Naive thymus-derived CD4-positive, alpha-beta T cell (primary cell): ENCODE measurements around the gene TRPM4. TPM values are rescaled to one million over a fixed set of nuclear protein-coding genes. Genes with fewer than 3 reads are reported as not detected.
"Not testable (repeated sequence)": the region's sequence is repeated elsewhere in the genome, so short reads cannot be mapped to it uniquely, and the experiment has no call there.

Experiments used
- ATAC-seq: fragments of 150-1000 bp; cut with Tn5 transposase; 2 replicates; pipeline ENCODE4 v1.10.0; 2021; ENCODE audit warnings: mild to moderate bottlenecking, moderate library complexity
- CTCF ChIA-PET: fragments of 350-600 bp; sonication (Branson Sonifier 250); formaldehyde crosslinking; loops from one replicate; lab custom pipeline; 2021; ENCODE audit warnings: antibody characterized with exemption; lab: Charles Lee
- POLR2A ChIA-PET: fragments of 350-600 bp; sonication (Branson Sonifier 250); formaldehyde crosslinking; loops from one replicate; lab custom pipeline; 2021; ENCODE audit warnings: antibody characterized with exemption, inconsistent platforms; lab: Charles Lee
- DNase-seq, 9 donors: peaks; one replicate each; pipeline versions ENCODE4 v3.0.0 to v3.0.0-alpha.2; 2020 to 2022; ENCODE audit warnings: mixed read lengths in 1 of 9
- H3K27ac ChIP-seq: one replicate; pipeline ENCODE4 v1.7.0; 2013; ENCODE audit warnings: mild to moderate bottlenecking, low read depth, low read length, moderate library complexity
- H3K27me3 ChIP-seq, 2 donors: one replicate each; pipeline ENCODE4 v1.7.0; 2013; ENCODE audit warnings: low read length in 2 of 2, mild to moderate bottlenecking in 2 of 2, moderate library complexity in 2 of 2; ENCODE audit not compliant: control insufficient read depth in 2 of 2, insufficient read depth in 2 of 2
- H3K36me3 ChIP-seq, 3 experiments: 1 replicate in 2 of 3; 2 replicates in 1 of 3; pipeline ENCODE4 v1.7.0; 2013; ENCODE audit warnings: low read length in 3 of 3, mild to moderate bottlenecking in 3 of 3, moderate library complexity in 1 of 3; ENCODE audit not compliant: insufficient read depth in 3 of 3, control insufficient read depth in 2 of 3
- H3K4me1 ChIP-seq, 2 donors: one replicate each; pipeline ENCODE4 v1.7.0; 2013; ENCODE audit warnings: low read length in 2 of 2, mild to moderate bottlenecking in 2 of 2, moderate library complexity in 1 of 2; ENCODE audit not compliant: control insufficient read depth in 2 of 2, insufficient read depth in 2 of 2
- H3K4me3 ChIP-seq: 2 replicates; pipeline ENCODE4 v1.7.0; 2013; ENCODE audit warnings: mild to moderate bottlenecking, low read length
- H3K9me3 ChIP-seq, 3 experiments: 1 replicate in 2 of 3; 2 replicates in 1 of 3; pipeline ENCODE4 v1.7.0; 2013; ENCODE audit warnings: low read length in 3 of 3; ENCODE audit not compliant: control insufficient read depth in 2 of 3
- H3K27ac Mint-ChIP-seq, 9 donors: one replicate each; pipeline ENCODE4 v1.8.0; 2020 to 2022; ENCODE audit warnings: mixed read lengths in 9 of 9, mild to moderate bottlenecking in 8 of 9, moderate library complexity in 5 of 9, inconsistent platforms in 2 of 9
- H3K27me3 Mint-ChIP-seq, 5 donors: one replicate each; pipeline ENCODE4 v1.8.0; 2021 to 2022; ENCODE audit warnings: mixed read lengths in 5 of 5, mild to moderate bottlenecking in 1 of 5
- H3K36me3 Mint-ChIP-seq, 5 donors: one replicate each; pipeline ENCODE4 v1.8.0; 2020 to 2022; ENCODE audit warnings: mixed read lengths in 5 of 5, mild to moderate bottlenecking in 3 of 5, inconsistent platforms in 1 of 5
- H3K4me1 Mint-ChIP-seq, 7 donors: one replicate each; pipeline ENCODE4 v1.8.0; 2020 to 2022; ENCODE audit warnings: mixed read lengths in 7 of 7, mild to moderate bottlenecking in 3 of 7, inconsistent platforms in 1 of 7
- H3K4me3 Mint-ChIP-seq, 10 donors: one replicate each; pipeline ENCODE4 v1.8.0; 2020 to 2022; ENCODE audit warnings: mild to moderate bottlenecking in 10 of 10, mixed read lengths in 10 of 10, moderate library complexity in 6 of 10, inconsistent platforms in 2 of 10
- H3K9me3 Mint-ChIP-seq, 11 donors: one replicate each; pipeline ENCODE4 v1.8.0; 2020 to 2022; ENCODE audit warnings: mixed read lengths in 11 of 11, mild to moderate bottlenecking in 4 of 11, inconsistent platforms in 1 of 11, moderate library complexity in 1 of 11
- intact Hi-C, 2 donors: fragments of 100-400 bp; cut with micrococcal nuclease; formaldehyde crosslinking; loops; one replicate each; pipeline ENCODE4 v1.15.1; 2023
- polyA plus RNA-seq, 2 donors: library from polyadenylated mRNA; unstranded; fragments of 300-500 nt; fragmentation: Illumina TruSeq; gene quantifications; one replicate each; pipeline ENCODE4 v1.2.3, GENCODE V29; 2021
- total RNA-seq, 6 experiments: library from RNA in 5 of 6; stranded (reverse) in 5 of 6; gene quantifications; 1 replicate in 5 of 6; 2 replicates in 1 of 6; pipeline ENCODE4 v1.2.3 and lab custom pipeline; 2021 to 2026

Gene TRPM4
- total and polyA plus RNA-seq, 7 experiments from 2014 or later: 0.13 to 3.2 (median 0.85) TPM; not detected in 2

- intact Hi-C loops: loop anchor here (1.0 to 10.0 kb wide), 10 partner anchors 31 to 351 kb away; partner anchors contain the start of genes GYS1 (in 2 of the 2), RUVBL2 (in 2 of the 2), LHB (in 1 of the 2) and LIN7B (in 1 of the 2)
- Mint-ChIP-seq H3K36me3 (peaks cover 0 to 2% (median 0%) of the 10 kb centered on the region in 5 donors), H3K4me1 (peaks cover 30 to 52% (median 42%) of the 10 kb centered on the region in 7 donors), H3K27me3 (peaks cover 50 to 59% (median 55%) of the 10 kb centered on the region in 5 donors), H3K9me3 (peaks cover 0 to 3% (median 0%) of the 10 kb centered on the region in 11 donors), H3K4me3 (peak overlapping the region in 6 of 10 donors; percentile 1 to 77 (median 23)), H3K27ac (peak overlapping the region in 3 of 9 donors; percentile 15 to 68 (median 28))
- ATAC-seq (peak; percentile 72), DNase-seq (peak; percentile 54 to 88 (median 74))
- POLR2A ChIA-PET: no interaction called here
- no peaks in the 10 kb centered on the region for H3K36me3 ChIP-seq
- H3K27me3 ChIP-seq: peaks cover 5 to 20% of the 10 kb centered on the region in 2 donors
- H3K4me1 ChIP-seq: peaks cover 8 to 28% of the 10 kb centered on the region in 2 donors
- no peak overlapping the region for H3K4me3 ChIP-seq
- H3K27ac ChIP-seq: no peak overlapping the region
- no peaks in the 10 kb centered on the region for H3K9me3 ChIP-seq
- CTCF ChIA-PET: interaction anchor here (0.7 to 4.6 kb wide), 8 partner anchors 19 to 152 kb away, joined by 3 to 28 read pairs (median 4); partner anchors contain the start of genes LIN7B and RUVBL2
Observed at GRCh38 chr19:49145573-49146407, 11.8 kb upstream of the TRPM4 start.

GRCh38 chr19:49146408-49146770 lies 11.2 kb upstream of the TRPM4 start:
- intact Hi-C loops: loop anchor here (1.0 to 10.0 kb wide), 10 partner anchors 32 to 352 kb away; partner anchors contain the start of genes GYS1 (in 2 of the 2), RUVBL2 (in 2 of the 2), LHB (in 1 of the 2) and LIN7B (in 1 of the 2)
- not testable (repeated sequence) for ATAC-seq, H3K4me3 ChIP-seq, H3K27ac ChIP-seq, H3K9me3 ChIP-seq, H3K36me3 Mint-ChIP-seq, H3K9me3 Mint-ChIP-seq, H3K36me3 ChIP-seq, DNase-seq, H3K27ac Mint-ChIP-seq
- POLR2A ChIA-PET: interaction anchor here (1.0 kb wide), 1 partner anchor 49 kb away, joined by 4 read pairs; no protein-coding TSS in a partner anchor
- CTCF ChIA-PET: interaction anchor here (0.7 to 4.6 kb wide), 5 partner anchors 18 to 153 kb away, joined by 3 to 28 read pairs (median 5); partner anchors contain the start of gene RUVBL2
- H3K27me3 Mint-ChIP-seq: peaks cover 52 to 62% (median 56%) of the 10 kb centered on the region in 5 donors
- H3K4me3 Mint-ChIP-seq: peak overlapping the region in 4 of 10 donors; percentile 2 to 77 (median 46)
- H3K4me1 Mint-ChIP-seq: peaks cover 27 to 53% (median 39%) of the 10 kb centered on the region in 7 donors
- Histone ChIP-seq H3K4me1 (peaks cover 8 to 33% of the 10 kb centered on the region in 2 donors), H3K27me3 (peaks cover 8 to 25% of the 10 kb centered on the region in 2 donors)

GRCh38 chr19:49148044-49148682 lies 9.4 kb upstream of the TRPM4 start:
- Mint-ChIP-seq H3K4me3 (peak overlapping the region in 9 of 10 donors; percentile 13 to 83 (median 75)), H3K27me3 (peaks cover 52 to 62% (median 55%) of the 10 kb centered on the region in 5 donors), H3K27ac (no peak overlapping the region), H3K9me3 (peaks cover 0 to 10% (median 0%) of the 10 kb centered on the region in 11 donors), H3K36me3 (peaks cover 0 to 5% (median 0%) of the 10 kb centered on the region in 5 donors), H3K4me1 (peaks cover 16 to 45% (median 36%) of the 10 kb centered on the region in 7 donors)
- Histone ChIP-seq H3K4me3 (no peak overlapping the region), H3K27ac (no peak overlapping the region), H3K9me3 (no peaks in the 10 kb centered on the region), H3K4me1 (peaks cover 8 to 35% of the 10 kb centered on the region in 2 donors), H3K27me3 (peaks cover 8 to 29% of the 10 kb centered on the region in 2 donors), H3K36me3 (no peaks in the 10 kb centered on the region)
- intact Hi-C loops: loop anchor here (5.0 to 10.0 kb wide), 4 partner anchors 131 to 353 kb away; partner anchors contain the start of genes GYS1 (in 1 of the 2), LHB (in 1 of the 2), RUVBL2 (in 1 of the 2) and SLC17A7 (in 1 of the 2)
- DNase-seq (no peak), ATAC-seq (no peak)
- ChIA-PET POLR2A (interaction anchor here (0.7 to 1.5 kb wide), 2 partner anchors 50 to 231 kb away, joined by 3 to 4 read pairs; no protein-coding TSS in a partner anchor), CTCF (interaction anchor here (0.8 to 4.6 kb wide), 3 partner anchors 34 to 161 kb away, joined by 3 to 28 read pairs (median 3); partner anchors contain the start of gene LIN7B)

- Mint-ChIP-seq H3K4me1 (peaks cover 16 to 43% (median 35%) of the 10 kb centered on the region in 7 donors), H3K27ac (no peak overlapping the region), H3K36me3 (peaks cover 0 to 7% (median 0%) of the 10 kb centered on the region in 5 donors), H3K9me3 (peaks cover 0 to 10% (median under 1%) of the 10 kb centered on the region in 11 donors), H3K4me3 (peak overlapping the region; percentile 32 to 88 (median 76)), H3K27me3 (peaks cover 59 to 71% (median 61%) of the 10 kb centered on the region in 5 donors)
- Histone ChIP-seq H3K9me3 (no peaks in the 10 kb centered on the region), H3K27ac (no peak overlapping the region), H3K4me3 (peak overlapping the region; percentile 52), H3K4me1 (peaks cover 8 to 35% of the 10 kb centered on the region in 2 donors), H3K36me3 (no peaks in the 10 kb centered on the region), H3K27me3 (peaks cover 8 to 29% of the 10 kb centered on the region in 2 donors)
- POLR2A ChIA-PET: interaction anchor here (1.5 kb wide), 1 partner anchor 51 kb away, joined by 4 read pairs; no protein-coding TSS in a partner anchor
- DNase-seq: peak; percentile 39 to 83 (median 59)
- ATAC-seq: peak; percentile 75
- CTCF ChIA-PET: interaction anchor here (0.6 to 4.6 kb wide), 5 partner anchors 10 to 162 kb away, joined by 3 to 28 read pairs (median 3); partner anchors contain the start of gene LIN7B
- intact Hi-C loops: loop anchor here (1.0 to 10.0 kb wide), 5 partner anchors 21 to 354 kb away; partner anchors contain the start of genes GYS1 (in 1 of the 2), LHB (in 1 of the 2), RUVBL2 (in 1 of the 2) and SLC17A7 (in 1 of the 2)
Observed at GRCh38 chr19:49148784-49149651, 8.6 kb upstream of the TRPM4 start.

DNA sequence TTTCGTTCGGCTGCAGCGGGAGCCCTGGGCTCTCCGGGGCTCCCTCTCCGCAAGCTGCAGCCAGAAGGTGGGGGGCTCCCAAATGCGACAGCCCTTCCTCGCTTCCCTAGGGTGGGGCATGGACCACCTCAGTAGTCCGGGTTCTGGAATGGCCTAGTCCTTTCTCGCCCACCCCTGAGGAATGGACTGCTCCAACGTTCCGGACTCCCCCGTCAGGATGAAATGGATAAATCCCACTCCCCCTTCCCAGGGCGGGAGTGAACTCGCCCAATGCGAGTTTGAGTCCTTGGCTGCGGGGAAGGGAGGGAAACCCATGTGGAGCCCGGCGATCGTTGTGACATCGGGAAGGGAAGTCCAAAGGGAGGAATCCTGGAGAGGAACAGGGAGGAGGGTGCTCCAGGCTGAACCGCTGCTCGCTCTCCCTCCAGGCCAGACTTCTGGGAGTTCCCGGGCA lies 7.9 kb upstream of the TRPM4 start:
- Mint-ChIP-seq H3K4me3 (peak overlapping the region; percentile 62 to 88 (median 78)), H3K4me1 (peaks cover 16 to 43% (median 35%) of the 10 kb centered on the region in 7 donors), H3K27me3 (peaks cover 64 to 77% (median 67%) of the 10 kb centered on the region in 5 donors), H3K9me3 (peaks cover 0 to 12% (median 4%) of the 10 kb centered on the region in 11 donors), H3K36me3 (peaks cover 0 to 9% (median 0%) of the 10 kb centered on the region in 5 donors), H3K27ac (no peak overlapping the region)
- ATAC-seq (no peak), DNase-seq (no peak)
- ChIA-PET CTCF (interaction anchor here (0.6 to 4.6 kb wide), 4 partner anchors 11 to 52 kb away, joined by 3 to 28 read pairs (median 3); partner anchors contain the start of gene LIN7B), POLR2A (interaction anchor here (1.5 kb wide), 1 partner anchor 51 kb away, joined by 4 read pairs; no protein-coding TSS in a partner anchor)
- H3K4me3 ChIP-seq: peak overlapping the region; percentile 52
- no peaks in the 10 kb centered on the region for H3K9me3 ChIP-seq
- H3K4me1 ChIP-seq: peaks cover 8 to 35% of the 10 kb centered on the region in 2 donors
- no peak overlapping the region for H3K27ac ChIP-seq
- intact Hi-C loops: loop anchor here (1.0 to 10.0 kb wide), 6 partner anchors 21 to 355 kb away; partner anchors contain the start of genes C19orf73 (in 1 of the 2), GYS1 (in 1 of the 2), LHB (in 1 of the 2) and PPFIA3 (in 1 of the 2)
- peaks cover 8 to 29% of the 10 kb centered on the region in 2 donors for H3K27me3 ChIP-seq
- no peaks in the 10 kb centered on the region for H3K36me3 ChIP-seq
